SU-DHL-6 (cell line): ENCODE results near the gene GNPTG.

Experiments
- H2AFZ ChIP-seq: fragments of 200-600 bp; sonication (generic); 2 replicates; pipeline ENCODE4 v1.6.1; 2014; ENCODE audit warnings: low read depth, mild to moderate bottlenecking, moderate library complexity, mixed read lengths, antibody characterized with exemption, low read length; ENCODE audit not compliant: severe bottlenecking
- H3F3A ChIP-seq: fragments of 200-600 bp; shearing (Covaris generic); 2 replicates; pipeline ENCODE4 v1.6.0; 2016; ENCODE audit warnings: antibody characterized with exemption, mild to moderate bottlenecking; ENCODE audit not compliant: insufficient read depth
- H3K27ac ChIP-seq: fragments of 200-600 bp; sonication (generic); 2 replicates; pipeline ENCODE4 v1.5.1; 2016; ENCODE audit warnings: low read depth, mild to moderate bottlenecking, low read length, moderate library complexity, mixed read lengths
- H3K27me3 ChIP-seq: fragments of 200-600 bp; sonication (generic), shearing (Covaris generic); 2 replicates; pipeline ENCODE4 v1.6.0; 2014; ENCODE audit warnings: mild to moderate bottlenecking, low read length
- H3K36me3 ChIP-seq: fragments of 200-600 bp; sonication (generic); 2 replicates; pipeline ENCODE4 v1.6.1; 2014; ENCODE audit warnings: mild to moderate bottlenecking, low read length, mixed read lengths
- H3K4me2 ChIP-seq: fragments of 300-600, 200-600 bp; shearing (Covaris generic), sonication (generic); 2 replicates; pipeline ENCODE4 v1.6.0; 2014; ENCODE audit warnings: low read length, low read depth, mild to moderate bottlenecking; ENCODE audit not compliant: poor library complexity, severe bottlenecking
- H3K4me3 ChIP-seq: fragments of 200-600 bp; sonication (generic); 2 replicates; pipeline ENCODE4 v1.5.1; 2014; ENCODE audit warnings: antibody characterized with exemption, low read length, mild to moderate bottlenecking, mixed read lengths; ENCODE audit not compliant: insufficient read depth, poor library complexity, severe bottlenecking
- H3K79me2 ChIP-seq: fragments of 200-600 bp; sonication (generic); 2 replicates; pipeline ENCODE4 v1.6.1; 2014; ENCODE audit warnings: mild to moderate bottlenecking, low read length, moderate library complexity; ENCODE audit not compliant: insufficient read depth
- H3K9ac ChIP-seq: fragments of 200-600 bp; sonication (generic); 2 replicates; pipeline ENCODE4 v1.7.0; 2014; ENCODE audit warnings: mild to moderate bottlenecking, low read length
- H3K9me2 ChIP-seq: fragments of 200-600 bp; sonication (generic); replicated peaks from 2 replicates; pipeline ENCODE4 v1.6.1; 2014; ENCODE audit warnings: low read length; ENCODE audit not compliant: insufficient read depth
- H3K9me3 ChIP-seq: fragments of 200-600 bp; sonication (generic); 2 replicates; pipeline ENCODE4 v1.6.1; 2014; ENCODE audit warnings: low read length, mixed read lengths; ENCODE audit not compliant: insufficient read depth
- H4K20me1 ChIP-seq: fragments of 200-600 bp; sonication (generic); 2 replicates; pipeline ENCODE4 v1.6.1; 2014; ENCODE audit warnings: low read depth, mild to moderate bottlenecking, antibody characterized with exemption, low read length, moderate library complexity, mixed read lengths
- CTCF ChIP-seq: fragments of 200-600 bp; sonication (generic); IDR thresholded peaks from one replicate; pipeline ENCODE4 v1.5.1; 2017; ENCODE audit warnings: antibody characterized with exemption, mild to moderate bottlenecking, low read length, moderate library complexity; ENCODE audit not compliant: insufficient read depth, poor library complexity, severe bottlenecking
- EZH2phosphoT487 ChIP-seq: fragments of 200-600 bp; sonication (generic), shearing (Covaris generic); conservative IDR thresholded peaks from 2 replicates; pipeline ENCODE4 v1.6.1; 2018; ENCODE audit warnings: mild to moderate bottlenecking, antibody characterized with exemption, low read length, moderate library complexity, mixed read lengths

GNPTG gene

GRCh38 chr16:1372292-1372950 lies 20.7 kb downstream of the GNPTG start:
- TF ChIP-seq CTCF (no peak), EZH2phosphoT487 (no peak)
- no peaks in the 10 kb centered on the region for H4K20me1 ChIP-seq
- no peak overlapping the region for H3K4me2 ChIP-seq
- no peak overlapping the region for H3K27ac ChIP-seq
- H3K9me3 ChIP-seq: no peaks in the 10 kb centered on the region
- no peak overlapping the region for H2AFZ ChIP-seq
- H3K4me3 ChIP-seq: no peak overlapping the region
- H3F3A ChIP-seq: no peaks in the 10 kb centered on the region
- H3K79me2 ChIP-seq: no peaks in the 10 kb centered on the region
- no peaks in the 10 kb centered on the region for H3K27me3 ChIP-seq
- H3K9me2 ChIP-seq: no peaks in the 10 kb centered on the region
- H3K9ac ChIP-seq: no peak overlapping the region
- H3K36me3 ChIP-seq: no peaks in the 10 kb centered on the region

DNA sequence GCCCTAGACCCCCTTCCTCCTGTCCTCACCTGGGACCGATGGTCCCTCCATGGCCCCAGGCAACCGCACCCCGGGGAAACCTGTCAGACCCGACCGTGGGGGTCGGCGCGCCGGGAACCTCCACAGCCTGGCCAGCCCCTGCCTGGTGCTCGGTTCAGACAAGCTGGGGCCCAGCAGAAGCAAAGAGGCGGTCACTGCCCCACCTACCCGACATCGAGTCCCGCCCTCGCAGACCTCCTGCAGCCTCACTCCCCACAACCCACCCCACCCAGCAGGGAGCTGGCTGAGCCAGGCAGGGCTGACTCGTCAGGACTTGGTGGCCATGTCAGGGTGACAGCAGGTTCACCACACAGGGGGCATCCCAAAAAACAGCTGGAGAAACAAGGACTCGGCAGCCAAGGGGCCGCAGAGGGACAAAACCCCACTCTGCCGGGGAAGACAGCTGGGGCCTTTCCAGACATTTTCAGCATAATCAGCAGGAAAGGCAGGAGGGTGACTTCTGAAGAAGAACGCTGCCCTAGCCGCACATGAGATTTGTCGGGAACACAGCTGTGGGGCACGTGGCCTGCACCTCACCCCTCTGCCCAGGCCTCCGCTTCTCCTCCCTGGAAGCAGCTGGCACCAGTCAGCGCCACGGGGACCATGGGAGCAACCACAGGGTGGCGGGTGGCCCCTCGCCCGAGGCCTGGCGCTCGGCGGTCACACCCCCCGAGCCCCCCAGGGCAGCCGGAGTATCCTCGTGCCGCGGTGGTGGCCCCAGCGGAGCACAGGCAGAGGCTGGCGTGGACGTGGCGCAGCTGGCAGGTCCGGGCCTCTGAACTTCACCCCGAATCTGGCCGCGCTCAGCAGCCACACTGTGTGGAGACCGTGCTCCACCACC lies 22.9 kb downstream of the GNPTG start:
- no peak overlapping the region for H3K4me3 ChIP-seq
- no peak for TF ChIP-seq EZH2phosphoT487
- TF ChIP-seq CTCF: no peak

GRCh38 chr16:1375298-1375640 lies 23.5 kb downstream of the GNPTG start:
- TF ChIP-seq EZH2phosphoT487 (no peak), CTCF (no peak)
- Histone ChIP-seq H2AFZ (no peak overlapping the region), H3K79me2 (peaks cover 11% of the 10 kb centered on the region; the same call in 1 of the 2 replicates), H3K36me3 (no peaks in the 10 kb centered on the region), H3F3A (no peaks in the 10 kb centered on the region), H3K27ac (no peak overlapping the region), H3K9me3 (no peaks in the 10 kb centered on the region), H3K27me3 (no peaks in the 10 kb centered on the region), H3K4me3 (no peak overlapping the region), H3K4me2 (no peak overlapping the region), H3K9me2 (no peaks in the 10 kb centered on the region), H4K20me1 (no peaks in the 10 kb centered on the region), H3K9ac (no peak overlapping the region)

More for the DNA sequence above, 22.9 kb downstream of the GNPTG start:
- H3K9ac ChIP-seq: no peak overlapping the region
- no peaks in the 10 kb centered on the region for H3K36me3 ChIP-seq
- H3K9me2 ChIP-seq: no peaks in the 10 kb centered on the region
- H3K9me3 ChIP-seq: no peaks in the 10 kb centered on the region
- no peak overlapping the region for H3K4me2 ChIP-seq
- H2AFZ ChIP-seq: no peak overlapping the region
- no peaks in the 10 kb centered on the region for H4K20me1 ChIP-seq
- no peaks in the 10 kb centered on the region for H3F3A ChIP-seq
- no peak overlapping the region for H3K27ac ChIP-seq
- peaks cover 11% of the 10 kb centered on the region; the same call in 1 of the 2 replicates for H3K79me2 ChIP-seq
- H3K27me3 ChIP-seq: no peaks in the 10 kb centered on the region
